HG02759 (cell line): ENCODE data around the gene LSM6.

Source experiments
- ATAC-seq: cut with Tn5 transposase; IDR thresholded peaks from one replicate; pipeline ENCODE4 v1.9.1; 2021; ENCODE audit warnings: mild to moderate bottlenecking, moderate library complexity; ENCODE audit not compliant: unreplicated experiment

Gene LSM6

DNA sequence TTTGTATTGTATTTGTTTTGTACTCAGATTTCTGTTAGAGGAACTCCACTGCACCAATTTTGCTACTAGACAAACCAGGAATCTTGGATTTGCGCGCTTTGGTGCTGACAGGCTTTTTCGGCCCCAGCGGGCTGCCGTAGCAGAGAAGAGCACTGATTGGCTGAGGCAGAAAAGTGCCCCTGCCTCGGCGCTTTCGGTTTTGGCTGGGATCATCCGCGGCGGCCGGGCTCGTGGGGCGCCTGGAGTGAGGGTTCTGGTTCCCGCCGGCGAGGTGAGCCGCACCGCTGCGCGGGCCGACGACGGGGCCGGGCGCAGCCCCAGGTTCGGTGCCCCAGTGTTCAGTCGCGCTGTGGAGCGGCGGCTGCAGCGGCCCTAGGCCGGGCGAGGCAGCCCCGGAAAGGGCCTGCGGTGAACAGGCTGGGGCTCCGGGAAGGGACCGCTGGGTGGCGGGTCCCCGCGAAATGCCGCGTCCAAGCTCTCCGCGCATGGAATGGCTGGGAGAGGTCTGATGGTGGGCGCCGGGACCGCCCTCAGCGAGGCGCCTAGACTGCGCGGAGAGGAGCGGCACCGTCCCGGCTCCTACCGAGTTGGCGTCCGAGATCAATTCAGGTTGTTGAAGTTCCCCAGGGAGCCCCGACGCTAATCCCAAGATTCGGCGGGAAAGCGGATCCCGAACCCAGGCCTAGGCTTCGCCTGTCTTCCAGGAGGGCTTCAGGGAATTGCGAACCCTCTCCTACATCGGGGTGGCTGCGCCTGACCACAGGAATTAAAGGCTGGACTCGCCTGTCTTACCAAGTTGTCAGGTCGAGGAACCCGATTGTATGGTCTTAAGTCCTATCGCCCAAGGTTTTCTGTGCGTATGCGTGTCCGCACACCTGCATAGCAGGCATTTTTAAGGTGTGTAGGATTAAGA lies at the start of gene LSM6:
Gene LSM6, plus strand, starts transcription at position 178 of the 913 bp plus-strand sequence. CDS start 7,204 bp downstream, outside the sequence.
- peak; percentile 94 for ATAC-seq

DNA sequence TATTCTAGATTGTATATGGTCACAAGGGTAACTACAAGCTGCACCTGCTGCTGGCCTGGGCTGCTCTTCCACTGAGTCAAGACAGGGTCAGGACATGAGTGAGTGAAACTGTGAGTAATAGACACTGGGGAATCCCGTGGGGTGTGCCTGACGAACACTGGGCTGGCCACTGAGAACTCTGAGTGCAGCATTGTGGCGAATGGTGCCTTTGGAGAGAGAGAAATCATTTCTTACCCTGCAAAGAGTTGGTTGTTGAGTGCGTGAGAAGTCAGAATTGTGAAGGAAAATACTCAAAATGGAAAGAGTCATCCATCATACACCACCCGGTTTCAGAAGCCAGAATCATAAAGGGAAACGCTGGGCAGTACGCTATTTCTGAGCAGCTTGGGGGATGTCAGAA lies 43.1 kb upstream of the LSM6 start:
- peak; percentile 100 for ATAC-seq

DNA sequence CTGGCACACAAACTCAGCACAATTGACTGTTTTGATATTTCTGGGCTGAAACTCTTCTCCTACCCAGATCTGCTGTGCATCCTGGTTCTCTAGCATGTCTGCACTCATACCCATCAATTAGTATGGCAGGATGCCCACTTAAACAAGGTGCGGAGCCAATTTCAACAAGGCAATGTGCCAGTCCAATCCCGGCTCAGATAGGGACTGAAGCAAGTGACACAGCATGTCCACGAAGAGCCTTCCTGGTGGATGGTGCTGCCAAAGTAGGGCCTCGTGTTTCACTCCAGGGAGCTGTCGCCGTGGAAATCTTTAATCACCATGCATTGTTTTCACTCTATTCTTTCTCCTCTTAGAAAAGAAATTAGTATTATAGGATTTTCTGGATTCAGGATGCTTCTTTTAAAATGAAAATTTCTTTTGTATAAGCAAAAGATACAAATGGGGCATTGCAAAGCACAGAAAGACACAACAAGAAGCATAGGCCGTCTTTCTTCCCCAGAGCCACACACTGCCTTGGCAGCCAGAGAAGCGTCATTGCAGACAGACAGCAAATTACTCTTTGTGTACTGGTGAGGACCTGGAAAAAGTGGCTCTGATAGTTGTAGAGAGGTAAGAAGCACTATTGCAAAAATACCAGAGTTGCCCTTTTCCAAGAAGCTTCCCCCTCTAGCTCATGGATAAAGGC lies 40.6 kb upstream of the LSM6 start:
- no peak for ATAC-seq

DNA sequence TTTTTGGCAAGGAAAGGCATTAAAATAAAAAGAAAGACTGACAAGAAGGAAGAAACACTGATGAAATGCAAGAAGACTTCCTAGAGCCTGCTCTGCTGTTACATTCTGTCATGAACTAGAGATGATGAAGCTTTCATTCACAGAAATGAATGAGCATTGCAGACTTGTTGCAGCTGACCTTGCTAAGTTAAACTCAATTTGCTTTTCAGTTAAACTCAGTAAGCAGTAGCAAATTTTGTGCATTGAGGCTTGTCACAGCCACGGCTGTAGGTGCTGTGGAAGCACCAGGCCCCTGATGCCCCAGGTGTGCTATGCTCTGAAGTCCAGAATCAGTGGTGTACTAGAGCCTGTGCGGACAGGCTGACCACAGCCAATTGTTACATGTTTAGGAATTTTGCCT lies 39.6 kb upstream of the LSM6 start:
- no peak for ATAC-seq

DNA sequence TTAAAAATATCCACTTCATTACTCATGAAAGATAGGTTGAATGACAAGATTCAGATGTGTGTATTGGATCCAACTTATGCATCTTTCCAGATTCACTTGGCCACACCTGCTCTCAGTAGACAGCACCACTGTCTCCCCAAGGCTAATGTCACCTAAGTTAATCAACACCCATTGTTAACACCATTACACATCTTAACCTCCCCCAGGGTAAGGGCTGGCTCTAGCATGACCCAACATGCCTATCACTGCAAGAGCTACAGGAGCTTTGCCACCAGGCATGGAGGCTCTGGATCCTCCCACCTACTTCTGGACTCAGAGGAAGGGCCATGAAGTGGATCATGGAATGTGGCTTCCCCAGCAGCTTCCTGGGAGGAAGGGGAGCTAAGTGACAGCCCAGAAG lies 32.8 kb upstream of the LSM6 start:
- ATAC-seq, result peak; percentile 72

DNA sequence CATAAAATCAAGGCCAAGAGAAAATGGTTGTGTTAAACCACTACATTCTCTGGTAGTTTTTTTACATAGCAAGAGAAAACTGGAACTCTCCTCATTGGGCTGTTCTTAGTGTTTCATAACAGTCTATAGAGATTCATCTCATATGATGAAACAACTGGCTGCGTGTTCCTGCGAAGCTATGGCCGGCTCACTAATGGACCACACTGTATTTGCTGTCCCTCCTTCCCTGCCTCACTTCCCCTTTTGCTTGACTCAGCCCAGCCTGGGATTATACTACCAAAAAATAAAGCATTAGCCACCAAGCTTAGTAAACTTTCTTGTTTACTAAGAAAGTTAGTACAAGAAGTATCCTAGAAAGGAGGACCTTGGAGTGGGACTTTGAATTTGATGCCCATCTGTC lies 31.6 kb upstream of the LSM6 start:
- ATAC-seq, result no peak

DNA sequence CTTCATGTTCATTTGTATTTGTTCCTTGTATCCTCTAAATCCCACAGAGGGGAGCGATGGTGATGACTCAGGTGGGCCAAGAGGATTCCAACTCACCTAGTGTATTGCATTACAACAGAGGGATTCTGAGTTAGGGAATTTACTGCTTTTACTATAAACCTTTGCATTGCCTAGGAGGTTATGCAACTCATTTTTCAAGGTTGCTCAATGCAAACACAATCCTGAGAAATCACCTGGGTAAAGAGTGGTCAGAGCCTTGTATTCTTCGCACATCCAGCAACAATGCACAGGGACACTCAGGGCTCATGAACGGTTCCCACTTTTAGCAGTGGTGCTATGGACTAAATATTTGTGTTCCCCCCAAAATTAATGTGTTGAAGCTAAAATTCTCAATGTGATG lies 28.6 kb upstream of the LSM6 start:
- ATAC-seq, result no peak

DNA sequence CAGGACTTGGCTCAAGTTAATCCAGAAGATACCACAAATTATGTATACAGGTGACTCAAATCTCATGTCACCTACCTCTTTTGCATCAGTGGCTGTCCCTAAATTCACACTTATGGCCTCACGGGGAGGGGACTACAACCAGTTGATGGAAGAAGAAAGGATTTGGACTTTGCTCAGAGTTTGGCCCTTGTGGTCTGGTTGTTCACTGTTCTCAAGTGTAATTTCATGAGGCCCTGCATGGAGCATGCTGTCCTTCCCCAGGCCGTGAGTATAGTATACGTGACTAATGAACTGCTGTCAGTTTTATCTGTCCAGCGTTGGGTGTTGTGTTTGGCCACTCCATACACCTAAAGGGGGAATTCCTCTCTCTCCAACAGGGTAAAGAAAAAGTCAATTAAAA lies 27.5 kb upstream of the LSM6 start:
- no peak for ATAC-seq

DNA sequence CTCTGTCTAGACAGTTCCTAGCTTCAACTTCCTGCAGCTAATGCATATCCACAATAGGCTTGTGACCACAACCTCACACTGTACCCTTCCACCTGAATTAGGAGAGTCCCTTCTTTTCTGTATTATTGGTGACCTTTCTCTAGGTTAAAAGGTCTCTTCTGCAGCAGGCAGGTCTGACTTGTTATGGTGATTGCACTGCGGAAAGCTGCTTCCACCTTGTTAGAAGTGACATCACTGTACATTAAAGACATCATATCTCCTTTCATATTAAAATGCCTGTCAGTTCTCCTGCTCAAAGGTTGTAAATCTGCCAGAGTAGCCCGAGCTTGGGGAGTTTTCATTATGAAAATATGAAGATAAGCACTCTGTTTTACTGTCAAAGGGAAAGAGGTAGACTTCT lies 21.5 kb upstream of the LSM6 start:
- no peak for ATAC-seq

DNA sequence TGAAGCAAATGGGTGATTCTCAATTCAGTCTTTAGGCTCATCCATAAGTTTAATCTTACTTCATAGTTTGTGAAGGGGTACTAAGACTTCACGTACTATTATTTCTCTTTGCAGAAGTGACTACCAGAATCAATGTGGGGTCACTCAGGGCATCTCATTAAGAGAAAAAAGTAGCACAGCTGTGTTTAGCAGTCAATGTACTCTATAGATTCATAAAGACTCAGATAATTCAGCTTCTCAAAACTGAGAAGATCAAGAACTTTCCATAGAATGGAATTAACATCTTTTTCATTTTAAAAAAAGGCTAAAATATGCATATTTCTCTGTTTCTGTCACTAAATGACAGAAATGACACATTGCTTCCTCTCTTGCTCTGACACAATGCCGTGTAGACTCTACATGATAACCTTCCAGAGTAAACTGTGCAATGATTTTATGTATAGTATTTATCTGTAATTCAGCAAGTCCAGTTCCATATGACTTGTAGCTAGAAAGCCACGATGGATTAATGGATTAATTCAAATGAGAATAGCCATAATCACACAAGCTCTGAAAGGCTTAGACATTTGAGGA lies 20.3 kb upstream of the LSM6 start:
- no peak for ATAC-seq

DNA sequence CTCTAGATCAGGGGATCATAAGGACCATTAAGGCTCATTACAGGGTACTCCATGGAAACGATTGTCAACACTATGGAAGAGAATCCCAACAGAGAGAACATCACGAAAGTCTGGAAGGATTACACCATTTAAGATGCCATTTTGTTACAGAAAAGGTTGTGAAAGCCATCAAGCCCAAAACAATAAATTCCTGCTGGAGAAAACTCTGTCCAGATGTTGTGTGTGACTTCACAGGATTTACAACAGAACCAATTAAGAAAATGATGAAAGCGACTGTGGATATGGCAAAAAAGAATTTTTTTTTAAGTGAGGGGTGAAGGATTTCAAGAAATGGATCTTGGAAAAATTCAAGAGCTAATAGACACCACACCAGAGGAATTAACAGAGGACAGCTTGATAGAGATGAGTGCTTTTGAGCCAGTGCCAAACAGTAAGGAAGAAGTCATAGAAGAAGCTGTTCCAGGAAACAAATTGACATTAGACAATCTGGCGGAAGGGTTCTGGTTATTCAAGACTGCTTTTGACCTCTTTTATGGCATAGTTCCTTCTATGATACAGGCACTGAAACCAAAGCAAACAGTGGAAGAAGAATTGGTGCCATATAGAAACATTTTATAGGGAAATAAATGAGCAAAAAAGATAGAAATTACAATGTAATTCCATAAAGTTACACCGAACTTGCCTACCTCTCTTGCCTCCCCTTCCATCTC lies 17.3 kb upstream of the LSM6 start:
- ATAC-seq, result no peak

DNA sequence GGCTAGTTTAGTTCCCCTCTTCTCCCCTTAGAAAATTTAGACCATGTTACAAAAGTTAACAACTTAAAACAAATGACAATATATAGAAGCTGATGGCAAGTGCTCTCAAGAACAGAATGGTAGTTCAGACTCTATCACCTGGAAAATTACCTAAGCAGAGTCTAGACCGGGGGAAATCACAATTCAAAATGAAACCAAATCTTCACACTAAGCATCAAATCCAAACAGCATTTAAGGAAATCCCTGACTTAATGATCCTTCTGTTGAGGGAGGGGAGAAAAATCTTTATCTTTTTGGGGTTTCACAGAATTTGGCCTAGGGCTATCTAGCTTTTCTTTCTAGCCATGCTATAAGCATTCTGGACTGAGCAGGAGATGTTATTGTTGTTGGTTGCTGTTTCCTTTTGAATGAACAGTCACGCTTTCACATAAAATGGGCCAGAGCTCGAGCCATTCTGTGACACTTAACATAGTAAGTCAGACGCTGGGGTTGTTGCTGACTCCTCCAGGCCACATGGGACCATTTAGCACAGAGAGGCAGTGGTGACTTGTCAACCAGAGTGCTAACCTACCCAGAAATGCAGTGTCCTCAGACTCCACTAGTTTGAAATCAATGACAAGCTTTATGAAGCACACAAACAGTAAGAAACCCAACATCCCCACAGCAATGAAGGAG lies 16.0 kb upstream of the LSM6 start:
- ATAC-seq, result peak; percentile 83

DNA sequence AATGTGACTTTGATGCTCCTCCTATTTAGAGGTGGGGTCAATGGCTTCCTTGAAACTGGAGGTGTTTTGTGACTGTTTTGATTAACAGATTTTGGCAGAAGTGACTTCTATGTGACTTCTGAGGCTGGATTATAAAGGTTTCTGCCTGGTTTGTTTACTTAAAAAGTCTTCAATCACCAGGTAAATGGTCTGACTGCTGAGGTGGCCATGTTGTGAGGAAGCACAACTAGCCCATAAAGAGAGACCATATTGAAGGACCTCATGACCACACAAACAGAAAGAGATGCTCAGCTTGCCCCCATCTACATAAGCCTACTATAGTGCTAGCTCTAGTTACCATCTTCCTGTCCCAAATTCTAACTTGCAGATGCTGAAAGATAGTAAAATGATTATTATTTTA lies 14.3 kb upstream of the LSM6 start:
- ATAC-seq, result no peak

DNA sequence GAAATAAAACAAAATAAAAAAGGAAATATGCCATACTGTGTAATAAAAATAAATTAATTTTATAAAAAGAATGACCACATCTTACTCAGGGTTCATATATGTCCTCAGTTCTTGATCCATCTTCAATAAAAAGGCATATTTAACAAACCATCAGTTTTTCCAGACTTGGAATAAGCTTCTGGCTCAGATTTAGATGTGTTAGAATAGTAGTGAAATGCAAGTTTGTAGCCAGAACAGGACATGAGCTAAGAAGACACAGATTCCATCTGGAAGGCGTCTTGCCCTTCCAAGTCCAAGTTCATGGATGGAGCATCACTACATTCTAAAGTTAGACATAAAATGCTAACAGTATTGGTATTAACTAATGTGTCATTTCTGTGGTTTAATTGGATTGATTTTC lies 10.3 kb upstream of the LSM6 start:
- no peak for ATAC-seq

DNA sequence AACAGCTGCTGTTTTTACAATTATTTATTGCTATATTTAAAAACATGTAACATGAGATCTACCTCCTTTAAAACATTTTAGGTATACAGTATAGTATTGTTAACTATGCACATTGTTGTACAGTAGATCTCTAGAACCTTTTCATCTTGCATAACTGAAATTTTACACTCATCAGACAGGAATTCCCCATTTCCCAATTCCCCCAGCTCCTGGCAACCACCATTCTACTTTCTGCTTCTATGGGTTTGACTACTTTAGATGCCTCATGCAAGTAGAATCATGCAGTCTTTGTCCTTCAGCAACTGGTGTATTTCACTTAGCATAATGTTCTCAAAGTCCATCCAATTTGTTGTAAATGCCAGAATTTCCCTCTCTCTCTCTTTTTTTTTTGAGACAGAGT lies 9.7 kb upstream of the LSM6 start:
- no peak for ATAC-seq

DNA sequence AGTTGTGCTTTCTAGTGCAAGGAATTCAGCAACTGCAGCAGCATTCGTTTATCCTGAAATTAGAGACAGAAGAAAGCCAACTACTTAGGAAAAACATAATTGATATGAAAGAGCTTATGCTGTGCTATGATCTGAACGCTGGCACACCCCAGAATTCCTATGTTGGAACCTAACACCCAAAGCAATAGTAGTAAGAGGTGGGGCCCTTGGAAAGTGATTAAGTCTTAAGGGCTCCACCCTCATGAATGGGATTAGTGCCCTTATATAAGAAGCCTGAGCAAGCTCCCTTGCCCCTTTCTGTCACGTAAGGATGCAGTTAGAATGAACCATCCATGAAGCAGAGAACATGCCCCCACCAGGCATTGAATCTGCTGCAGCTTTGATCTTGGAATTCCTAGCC lies 5.4 kb upstream of the LSM6 start:
- no peak for ATAC-seq

DNA sequence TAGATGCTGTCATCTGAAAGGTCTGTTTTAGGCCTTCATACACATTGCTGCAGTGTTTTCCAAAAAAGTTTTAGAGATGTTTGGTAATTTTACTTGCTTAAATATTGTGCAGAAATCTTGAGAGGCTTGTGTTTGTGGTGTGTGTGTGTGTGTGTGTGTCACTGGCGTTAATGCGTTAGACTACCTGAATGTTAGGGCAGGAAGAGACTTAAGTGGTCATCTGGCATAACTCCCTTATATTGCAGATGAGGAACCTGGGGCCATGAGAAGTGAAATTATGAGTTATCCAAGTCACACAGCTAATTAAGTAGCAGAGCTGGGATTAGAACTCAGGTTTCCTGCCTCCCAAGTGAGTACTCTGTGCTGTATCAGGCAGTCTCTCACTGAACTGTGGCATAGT lies 1.4 kb downstream of the LSM6 start:
- ATAC-seq, result no peak

DNA sequence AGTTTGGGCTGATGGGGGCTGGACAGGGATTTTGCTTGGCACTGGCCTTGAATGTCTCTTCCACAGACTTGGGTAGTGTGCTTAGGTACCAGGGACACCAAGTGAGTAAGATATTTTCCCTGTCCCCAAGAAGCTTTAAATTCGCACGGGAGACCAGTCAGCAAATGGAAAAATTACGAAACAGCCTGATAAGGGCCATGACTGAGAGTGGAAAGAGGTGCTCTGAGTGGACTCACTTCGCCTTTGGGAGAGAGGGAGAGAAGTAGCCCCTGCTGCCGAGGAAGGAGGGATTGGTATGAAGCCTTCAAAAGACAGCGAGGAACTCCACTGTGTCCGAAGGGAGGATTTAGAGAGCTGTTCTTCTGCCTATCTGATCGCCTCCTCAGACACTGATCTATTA lies 2.6 kb downstream of the LSM6 start:
- ATAC-seq, result no peak

DNA sequence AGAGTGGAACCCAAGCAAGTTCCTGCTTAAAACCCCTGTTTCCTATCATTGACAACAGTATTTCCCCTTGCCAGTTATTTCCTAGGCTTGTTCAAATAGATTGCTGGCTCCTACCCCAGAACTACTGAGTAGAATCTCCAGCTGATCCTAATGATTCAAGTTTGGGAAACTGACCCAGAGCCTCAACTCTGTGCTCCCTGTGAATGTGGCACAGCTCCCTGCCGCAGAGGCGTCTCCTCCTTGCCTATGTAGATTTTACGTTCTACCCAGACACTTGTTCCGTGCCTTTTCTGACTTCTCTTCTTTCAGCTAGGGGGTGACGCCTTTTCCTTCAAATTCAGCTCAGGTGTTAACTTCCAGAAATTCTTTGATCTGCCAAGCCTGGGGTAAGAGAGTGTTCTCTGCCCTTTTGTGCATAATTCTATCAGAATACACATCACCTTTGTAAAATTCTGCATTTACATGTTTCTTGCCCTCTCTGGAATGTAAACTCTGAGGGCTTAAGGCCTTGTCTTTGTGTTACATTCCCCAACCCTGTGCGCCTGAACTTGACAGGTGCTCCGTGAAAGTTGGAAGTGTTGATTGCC lies 4.4 kb downstream of the LSM6 start:
- ATAC-seq, result no peak

DNA sequence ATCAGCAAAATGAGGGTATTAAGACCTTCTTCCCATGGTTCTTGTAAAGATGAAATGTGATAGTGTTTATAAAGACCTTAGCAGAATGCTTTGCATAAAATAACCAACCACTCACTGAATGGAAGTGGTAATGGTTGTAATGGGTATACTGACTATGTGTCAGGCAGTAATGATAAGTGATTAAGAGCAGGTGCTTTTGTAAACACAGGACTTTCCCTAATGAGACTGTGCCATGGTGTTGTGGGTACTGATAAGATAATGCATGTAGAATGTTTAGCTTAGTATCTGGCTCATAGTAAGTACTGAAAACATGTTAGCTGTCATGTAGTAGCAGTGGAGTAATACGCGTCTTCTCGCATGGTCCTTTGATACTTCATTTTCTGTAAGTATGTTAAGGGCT lies 6.9 kb downstream of the LSM6 start:
- no peak for ATAC-seq
